Endothelial cell of umbilical vein (primary cell): ENCODE data around the gene GNG2. TPM values are rescaled to one million over a fixed set of nuclear protein-coding genes. Genes with fewer than 3 reads are reported as not detected.

Experiments used
- BruUV-seq: library from RNA; stranded (reverse); fragments of 400-500 nt; replicated peaks from 2 replicates; lab custom pipeline; 2021; lab: Mats Ljungman, UMichigan
- CTCF ChIA-PET: fragments of 300-600, 350-600 bp; sonication (Branson Sonifier 250); formaldehyde crosslinking; loops from one replicate; lab custom pipeline; 2021; ENCODE audit warnings: antibody characterized with exemption, inconsistent platforms; lab: Charles Lee
- POLR2A ChIA-PET: fragments of 300-600, 350-600 bp; sonication (Branson Sonifier 250); formaldehyde crosslinking; loops from one replicate; lab custom pipeline; 2021; ENCODE audit warnings: antibody characterized with exemption, inconsistent platforms; lab: Charles Lee
- DNase-seq: peaks from one replicate; pipeline ENCODE4 v3.0.0-alpha.2; 2011; ENCODE audit warnings: low read depth, low spot score
- FAIRE-seq: peaks from 2 replicates; lab custom pipeline; 2011; peaks lifted over from hg19 to GRCh38; lab: Jason Lieb, UNC
- H2AFZ ChIP-seq: 2 replicates; pipeline ENCODE4 v1.6.0; 2012; ENCODE audit warnings: low read depth, low read length, control low read depth, inconsistent platforms
- H3K27ac ChIP-seq: 2 replicates; pipeline ENCODE4 v1.5.1; 2011; ENCODE audit warnings: low read depth, mild to moderate bottlenecking, control low read depth, low read length, moderate library complexity; ENCODE audit not compliant: insufficient read depth
- H3K27me3 ChIP-seq, 2 experiments: 2 replicates each; pipeline versions ENCODE4 v1.6.0 to v1.6.1; 2011; ENCODE audit warnings: low read length in 2 of 2, mixed read lengths in 1 of 2; ENCODE audit not compliant: control insufficient read depth in 2 of 2, insufficient read depth in 2 of 2
- H3K36me3 ChIP-seq, 2 experiments: 2 replicates in 1 of 2; 3 replicates in 1 of 2; pipeline ENCODE4 v1.5.1; 2011; ENCODE audit warnings: low read length in 2 of 2, mild to moderate bottlenecking in 1 of 2, moderate library complexity in 1 of 2; ENCODE audit not compliant: control insufficient read depth in 2 of 2, insufficient read depth in 2 of 2; ENCODE audit errors: extremely low read depth in 1 of 2
- H3K4me1 ChIP-seq: 3 replicates; pipeline ENCODE4 v1.5.1; 2011; ENCODE audit warnings: mild to moderate bottlenecking, low read length; ENCODE audit not compliant: control insufficient read depth, insufficient read depth; ENCODE audit errors: extremely low read depth
- H3K4me2 ChIP-seq: 2 replicates; pipeline ENCODE4 v1.6.1; 2011; ENCODE audit warnings: low read length, control low read depth, mixed read lengths; ENCODE audit not compliant: insufficient read depth
- H3K4me3 ChIP-seq, 3 experiments: fragments of 200-600 bp in 1 of 3; sonication (generic), shearing (Covaris generic) in 1 of 3; replicated peaks in 1 of 3; 2 replicates each; pipeline ENCODE4 v1.5.1; 2011 to 2016; ENCODE audit warnings: control low read depth in 3 of 3, low read length in 3 of 3, mild to moderate bottlenecking in 2 of 3, inconsistent platforms in 1 of 3, low read depth in 1 of 3, moderate library complexity in 1 of 3; ENCODE audit not compliant: insufficient read depth in 1 of 3
- H3K79me2 ChIP-seq: 2 replicates; pipeline ENCODE4 v1.6.0; 2012; ENCODE audit warnings: low read length, inconsistent platforms; ENCODE audit not compliant: control insufficient read depth, insufficient read depth
- H3K9ac ChIP-seq: replicated peaks from 2 replicates; pipeline ENCODE3; 2011; ENCODE audit warnings: low read length, control low read depth; ENCODE audit not compliant: insufficient read depth; ENCODE audit errors: extremely low read depth
- H3K9me1 ChIP-seq: replicated peaks from 3 replicates; pipeline ENCODE4 v1.6.0; 2011; ENCODE audit warnings: mild to moderate bottlenecking, low read length; ENCODE audit not compliant: control insufficient read depth, insufficient read depth; ENCODE audit errors: extremely low read depth
- H3K9me3 ChIP-seq: replicated peaks from 2 replicates; pipeline ENCODE4 v1.5.1; 2012; ENCODE audit warnings: low read length, inconsistent platforms; ENCODE audit not compliant: control insufficient read depth, insufficient read depth
- H4K20me1 ChIP-seq: replicated peaks from 2 replicates; pipeline ENCODE3; 2011; ENCODE audit warnings: mild to moderate bottlenecking, low read length; ENCODE audit not compliant: control insufficient read depth, insufficient read depth; ENCODE audit errors: extremely low read depth
- FOS ChIP-seq: IDR thresholded peaks from 2 replicates; pipeline ENCODE4 v1.6.1; 2011; ENCODE audit warnings: mild to moderate bottlenecking, low read length, moderate library complexity, borderline replicate concordance; ENCODE audit not compliant: insufficient read depth
- GATA2 ChIP-seq: IDR thresholded peaks from 2 replicates; pipeline ENCODE4 v1.7.0; 2011; ENCODE audit warnings: low read depth, mild to moderate bottlenecking, moderate library complexity, mixed read lengths, low read length; ENCODE audit not compliant: insufficient read length, insufficient read depth
- JUN ChIP-seq: IDR thresholded peaks from 2 replicates; pipeline ENCODE4 v1.6.1; 2011; ENCODE audit warnings: borderline replicate concordance, low read depth; ENCODE audit not compliant: insufficient read length, insufficient read depth
- MYC ChIP-seq: IDR thresholded peaks from one replicate; pipeline ENCODE4 v1.6.1; 2011; ENCODE audit warnings: mild to moderate bottlenecking, low read depth, low read length
- POLR2A ChIP-seq: IDR thresholded peaks from 2 replicates; pipeline ENCODE4 v1.6.1; 2012; ENCODE audit warnings: low read depth, mild to moderate bottlenecking, control low read depth, low read length
- POLR2AphosphoS5 ChIP-seq: IDR thresholded peaks from 2 replicates; pipeline ENCODE4 v1.6.1; 2012; ENCODE audit warnings: low read depth, mild to moderate bottlenecking, control low read depth, low read length, moderate library complexity; ENCODE audit not compliant: insufficient read depth
- dilution Hi-C: fragments of 300-500 bp; cut with MboI; formaldehyde crosslinking; loops from one replicate; pipeline ENCODE4 v1.15.0; 2019; ENCODE audit warnings: low sequenced_read_pairs; ENCODE audit not compliant: extremely low pct_ligation_motif_present
- intact Hi-C: fragments of 100-400 bp; cut with micrococcal nuclease; formaldehyde crosslinking; loops from one replicate; pipeline ENCODE4 v1.10.0; 2022
- polyA plus RNA-seq, 4 experiments: library from polyadenylated mRNA; depleted of rRNA in 3 of 4; stranded (reverse) in 3 of 4; unstranded in 1 of 4; fragments of >200 nt; gene quantifications; 2 replicates each; pipeline versions ENCODE4 v1.2.1 to v1.2.3, GENCODE V29; 2011 to 2012; ENCODE audit warnings: missing spikeins in 1 of 4
- total RNA-seq: library from RNA; stranded (reverse); gene quantifications from 2 replicates; pipeline ENCODE4 v1.2.3, GENCODE V29; 2021
- TF ChIP-seq, protein P1 (sequence below): IDR thresholded peaks from 2 replicates; pipeline ENCODE4 v1.6.1; 2011; ENCODE audit not compliant: insufficient read depth, insufficient read length
- TF ChIP-seq, protein P2 (sequence below), 2 donors: IDR thresholded peaks; 1 replicate in 1 of 2; 2 replicates in 1 of 2; pipeline ENCODE4 v1.5.1; 2011; ENCODE audit warnings: low read length in 2 of 2, mild to moderate bottlenecking in 2 of 2, moderate library complexity in 2 of 2, control low read depth in 1 of 2, inconsistent platforms in 1 of 2, low read depth in 1 of 2; ENCODE audit not compliant: insufficient read depth in 1 of 2; ENCODE audit errors: extremely low read depth in 1 of 2

Gene GNG2
- total and polyA plus RNA-seq, 2 donors (not counting 3 experiments of a cell fraction or from before 2014, with no cell fraction given), result not detected

DNA sequence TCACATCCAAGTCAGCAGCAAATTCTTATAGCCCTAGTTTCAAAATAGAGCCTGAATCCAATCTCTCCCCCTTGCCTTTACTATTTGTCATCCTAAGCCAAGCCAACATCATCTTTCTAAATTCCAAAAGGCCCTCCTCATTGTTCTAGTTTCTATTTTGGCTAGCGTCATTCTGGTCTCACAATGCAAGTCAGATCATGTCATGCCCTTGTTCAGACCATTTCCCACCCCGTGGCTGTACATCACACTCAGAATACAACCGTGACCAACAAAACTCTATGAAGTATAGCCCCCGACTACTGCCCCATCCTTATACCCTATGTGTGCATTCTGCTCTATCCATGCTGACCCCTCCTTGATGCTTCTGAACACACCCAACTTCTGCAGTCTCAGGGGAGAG lies 12.3 kb upstream of the GNG2 start:
- Histone ChIP-seq H3K9me3 (no peaks in the 10 kb centered on the region), H4K20me1 (no peaks in the 10 kb centered on the region), H3K4me3 (no peak overlapping the region), H3K4me1 (peaks cover 13% of the 10 kb centered on the region), H3K4me2 (no peak overlapping the region), H3K27me3 (peaks cover 1 to 14% of the 10 kb centered on the region in 2 experiments), H3K9me1 (no peaks in the 10 kb centered on the region), H3K36me3 (no peaks in the 10 kb centered on the region), H3K79me2 (no peaks in the 10 kb centered on the region), H2AFZ (no peak overlapping the region), H3K9ac (no peak overlapping the region), H3K27ac (no peak overlapping the region)
- BruUV-seq, result no TSS peak
- CTCF ChIA-PET, result no interaction called here
- TF ChIP-seq JUN (no peak), FOS (no peak), MYC (no peak), POLR2AphosphoS5 (no peak), GATA2 (no peak), POLR2A (no peak)
- TF ChIP-seq, protein P1, sequence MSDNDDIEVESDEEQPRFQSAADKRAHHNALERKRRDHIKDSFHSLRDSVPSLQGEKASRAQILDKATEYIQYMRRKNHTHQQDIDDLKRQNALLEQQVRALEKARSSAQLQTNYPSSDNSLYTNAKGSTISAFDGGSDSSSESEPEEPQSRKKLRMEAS, result no peak
- TF ChIP-seq, protein P2, sequence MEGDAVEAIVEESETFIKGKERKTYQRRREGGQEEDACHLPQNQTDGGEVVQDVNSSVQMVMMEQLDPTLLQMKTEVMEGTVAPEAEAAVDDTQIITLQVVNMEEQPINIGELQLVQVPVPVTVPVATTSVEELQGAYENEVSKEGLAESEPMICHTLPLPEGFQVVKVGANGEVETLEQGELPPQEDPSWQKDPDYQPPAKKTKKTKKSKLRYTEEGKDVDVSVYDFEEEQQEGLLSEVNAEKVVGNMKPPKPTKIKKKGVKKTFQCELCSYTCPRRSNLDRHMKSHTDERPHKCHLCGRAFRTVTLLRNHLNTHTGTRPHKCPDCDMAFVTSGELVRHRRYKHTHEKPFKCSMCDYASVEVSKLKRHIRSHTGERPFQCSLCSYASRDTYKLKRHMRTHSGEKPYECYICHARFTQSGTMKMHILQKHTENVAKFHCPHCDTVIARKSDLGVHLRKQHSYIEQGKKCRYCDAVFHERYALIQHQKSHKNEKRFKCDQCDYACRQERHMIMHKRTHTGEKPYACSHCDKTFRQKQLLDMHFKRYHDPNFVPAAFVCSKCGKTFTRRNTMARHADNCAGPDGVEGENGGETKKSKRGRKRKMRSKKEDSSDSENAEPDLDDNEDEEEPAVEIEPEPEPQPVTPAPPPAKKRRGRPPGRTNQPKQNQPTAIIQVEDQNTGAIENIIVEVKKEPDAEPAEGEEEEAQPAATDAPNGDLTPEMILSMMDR (IDR thresholded peaks at IDR 0.05; ENCODE audit: extremely low read depth in 1 of 2, insufficient read depth in 1 of 2, low read depth in 1 of 2, low read length in 2 of 2), result no peak
- dilution Hi-C loops (no loop called here), intact Hi-C loops (loop anchor here (5.0 kb wide), 1 partner anchor 129 kb away; no protein-coding TSS in a partner anchor)
- DNase-seq, result no peak
- POLR2A ChIA-PET, result no interaction called here
- FAIRE-seq, result no peak
